Neuronal stem cell (in vitro differentiated cells): ENCODE data around the gene CFAP43.

ENCODE experiments used
- DNase-seq: peaks from one replicate; pipeline ENCODE4 v3.0.0-alpha.2; 2013; ENCODE audit warnings: low spot score
- H2AFZ ChIP-seq: one replicate; pipeline ENCODE4 v1.6.1; 2013; ENCODE audit warnings: mild to moderate bottlenecking, low read length, inconsistent platforms
- H2AK5ac ChIP-seq: 2 replicates; pipeline ENCODE4 v1.6.1; 2013; ENCODE audit warnings: low read depth, mild to moderate bottlenecking, inconsistent platforms, low read length, moderate library complexity, mixed read lengths
- H2BK120ac ChIP-seq: 2 replicates; pipeline ENCODE4 v1.6.1; 2013; ENCODE audit warnings: low read depth, mild to moderate bottlenecking, inconsistent platforms, low read length, moderate library complexity, mixed read lengths
- H2BK12ac ChIP-seq: one replicate; pipeline ENCODE4 v1.6.1; 2013; ENCODE audit warnings: low read length, inconsistent platforms
- H2BK15ac ChIP-seq: 2 replicates; pipeline ENCODE4 v1.6.1; 2013; ENCODE audit warnings: mild to moderate bottlenecking, low read length, inconsistent platforms, mixed read lengths
- H2BK5ac ChIP-seq: one replicate; pipeline ENCODE4 v1.6.1; 2013; ENCODE audit warnings: inconsistent platforms, mild to moderate bottlenecking, low read length, moderate library complexity
- H3K14ac ChIP-seq: one replicate; pipeline ENCODE4 v1.6.1; 2013; ENCODE audit warnings: low read length, inconsistent platforms
- H3K18ac ChIP-seq: 2 replicates; pipeline ENCODE4 v1.6.1; 2013; ENCODE audit warnings: low read length, inconsistent platforms
- H3K23ac ChIP-seq: 2 replicates; pipeline ENCODE4 v1.6.1; 2013; ENCODE audit warnings: low read depth, mild to moderate bottlenecking, mixed read lengths, low read length, inconsistent platforms; ENCODE audit not compliant: poor library complexity
- H3K27ac ChIP-seq: replicated peaks from 3 replicates; pipeline ENCODE4 v1.5.1; 2013; ENCODE audit warnings: low read length, inconsistent platforms
- H3K27me3 ChIP-seq, 3 experiments: 2 replicates each; pipeline ENCODE4 v1.6.1; 2013; ENCODE audit warnings: low read length in 3 of 3, mild to moderate bottlenecking in 2 of 3, inconsistent platforms in 1 of 3, low read depth in 1 of 3, mixed read lengths in 1 of 3, moderate library complexity in 1 of 3; ENCODE audit not compliant: control insufficient read depth in 3 of 3, insufficient read depth in 3 of 3
- H3K36me3 ChIP-seq, 2 donors: replicated peaks in 1 of 2; 2 replicates each; pipeline ENCODE4 v1.6.1; 2013; ENCODE audit warnings: low read length in 2 of 2; ENCODE audit not compliant: control insufficient read depth in 2 of 2, insufficient read depth in 2 of 2
- H3K4ac ChIP-seq: 2 replicates; pipeline ENCODE4 v1.6.1; 2013; ENCODE audit warnings: inconsistent platforms, mild to moderate bottlenecking, low read length, moderate library complexity
- H3K4me1 ChIP-seq, 2 donors: 1 replicate in 1 of 2; 2 replicates in 1 of 2; pipeline ENCODE4 v1.6.1; 2013; ENCODE audit warnings: low read length in 2 of 2, low read depth in 1 of 2; ENCODE audit not compliant: control insufficient read depth in 2 of 2, insufficient read depth in 1 of 2
- H3K4me2 ChIP-seq: one replicate; pipeline ENCODE4 v1.6.1; 2013; ENCODE audit warnings: mild to moderate bottlenecking, low read length, inconsistent platforms; ENCODE audit not compliant: insufficient read depth, poor library complexity, severe bottlenecking
- H3K4me3 ChIP-seq, 2 donors: 2 replicates each; pipeline ENCODE4 v1.5.1; 2013; ENCODE audit warnings: low read length in 2 of 2, mild to moderate bottlenecking in 2 of 2, inconsistent platforms in 1 of 2, moderate library complexity in 1 of 2
- H3K79me1 ChIP-seq: one replicate; pipeline ENCODE4 v1.6.1; 2013; ENCODE audit warnings: low read depth, mild to moderate bottlenecking, inconsistent platforms, low read length, moderate library complexity
- H3K9ac ChIP-seq: one replicate; pipeline ENCODE4 v1.6.1; 2013; ENCODE audit warnings: mild to moderate bottlenecking, low read depth, low read length, inconsistent platforms; ENCODE audit not compliant: poor library complexity
- H3K9me3 ChIP-seq, 2 donors: replicated peaks in 1 of 2; 2 replicates each; pipeline versions ENCODE3 to v1.6.1; 2013; ENCODE audit warnings: low read length in 2 of 2, mild to moderate bottlenecking in 2 of 2, inconsistent platforms in 1 of 2, low read depth in 1 of 2, mixed read lengths in 1 of 2, moderate library complexity in 1 of 2; ENCODE audit not compliant: control insufficient read depth in 2 of 2, insufficient read depth in 1 of 2
- H4K8ac ChIP-seq: one replicate; pipeline ENCODE4 v1.6.1; 2013; ENCODE audit warnings: low read depth, mild to moderate bottlenecking, inconsistent platforms, low read length, moderate library complexity
- H4K91ac ChIP-seq: one replicate; pipeline ENCODE4 v1.6.1; 2013; ENCODE audit warnings: low read length, low read depth, mild to moderate bottlenecking, inconsistent platforms; ENCODE audit not compliant: poor library complexity
- WGBS, 2 donors: extraction: QIAGEN DNeasy Blood & Tissue Kit; methylation state at CpG; one replicate each; pipeline ENCODE4 v1.1.7; 2013; ENCODE audit warnings: missing lambda C conversion rate in 2 of 2, mixed read lengths in 1 of 2; ENCODE audit not compliant: insufficient read length in 2 of 2, insufficient replicate concordance in 1 of 2; ENCODE audit errors: extremely low coverage in 2 of 2; 5-methylcytosine and 5-hydroxymethylcytosine counted together

The CFAP43 gene

DNA sequence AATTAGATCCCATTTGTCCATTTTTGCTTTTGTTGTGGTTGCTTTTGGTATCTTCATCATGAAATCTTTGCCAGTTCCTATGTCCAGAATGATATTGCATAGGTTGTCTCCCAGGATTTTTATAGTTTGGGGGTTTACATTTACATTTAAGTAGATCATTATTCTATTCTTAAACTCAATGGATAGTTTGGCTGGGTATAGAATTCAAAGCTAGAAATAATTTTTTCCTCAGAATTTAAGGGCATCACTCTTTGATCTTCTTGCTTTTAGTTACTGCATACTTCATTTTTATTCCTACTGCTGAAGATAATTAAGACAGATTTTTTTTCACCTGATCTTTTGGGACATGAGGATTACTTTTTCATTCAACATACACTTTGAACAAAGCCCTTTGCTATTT lies 80.4 kb downstream of the CFAP43 start:
- H3K4me3 ChIP-seq = no peak overlapping the region
- no peak overlapping the region for H4K8ac ChIP-seq

DNA sequence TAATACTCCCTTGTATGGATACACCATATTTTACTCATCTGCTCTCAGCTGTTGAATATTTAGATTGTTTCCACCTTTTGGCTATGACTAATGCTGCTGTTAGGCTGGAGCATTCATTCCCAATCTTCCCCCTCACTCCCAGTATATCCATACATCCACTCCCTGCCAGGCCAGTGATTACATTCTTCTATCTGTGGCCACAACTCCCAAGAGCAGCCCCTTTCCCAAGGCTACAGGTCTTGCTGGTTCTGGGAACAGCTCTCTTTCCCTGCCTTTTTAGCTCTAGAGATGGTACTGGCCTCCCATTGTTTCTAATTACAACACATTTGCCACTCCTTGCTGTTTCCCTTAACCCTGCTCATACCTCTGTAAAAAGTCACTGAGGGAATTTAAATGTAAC lies 82.0 kb downstream of the CFAP43 start:
- no peak overlapping the region for H3K9ac ChIP-seq
- no peak overlapping the region for H2AFZ ChIP-seq
- no peak for DNase-seq
- no peak overlapping the region for H2BK120ac ChIP-seq
- H3K9me3 ChIP-seq = peaks cover 2 to 3% of the 10 kb centered on the region in 2 donors
- no peak overlapping the region for H2AK5ac ChIP-seq
- no peak overlapping the region for H4K8ac ChIP-seq
- no peak overlapping the region for H3K4me2 ChIP-seq
- no peaks in the 10 kb centered on the region for H3K36me3 ChIP-seq
- H3K27me3 ChIP-seq = peaks cover 0 to 6% (median 0%) of the 10 kb centered on the region in 3 experiments
- no peak overlapping the region for H3K4ac ChIP-seq
- H3K4me3 ChIP-seq = no peak overlapping the region
- no peak overlapping the region for H4K91ac ChIP-seq
- no peak overlapping the region for H3K14ac ChIP-seq
- H3K18ac ChIP-seq = no peak overlapping the region
- H3K79me1 ChIP-seq = no peaks in the 10 kb centered on the region
- no peak overlapping the region for H3K27ac ChIP-seq
- no peaks in the 10 kb centered on the region for H3K4me1 ChIP-seq
- H2BK12ac ChIP-seq = no peak overlapping the region
- no peak overlapping the region for H3K23ac ChIP-seq
- no peak overlapping the region for H2BK5ac ChIP-seq
- no peak overlapping the region for H2BK15ac ChIP-seq

More for the DNA sequence above, 80.4 kb downstream of the CFAP43 start:
- no peak overlapping the region for H3K9ac ChIP-seq
- H3K18ac ChIP-seq = no peak overlapping the region
- H2BK15ac ChIP-seq = no peak overlapping the region
- no peak overlapping the region for H3K27ac ChIP-seq
- H3K23ac ChIP-seq = no peak overlapping the region
- H3K27me3 ChIP-seq = peaks cover 0 to 18% (median 0%) of the 10 kb centered on the region in 3 experiments
- no peak overlapping the region for H2AK5ac ChIP-seq
- no peaks in the 10 kb centered on the region for H3K79me1 ChIP-seq
- H2BK120ac ChIP-seq = no peak overlapping the region
- no peak for DNase-seq
- no peak overlapping the region for H3K4ac ChIP-seq
- no peak overlapping the region for H3K4me2 ChIP-seq
- no peaks in the 10 kb centered on the region for H3K4me1 ChIP-seq
- H4K91ac ChIP-seq = no peak overlapping the region
- H2AFZ ChIP-seq = no peak overlapping the region
- H2BK12ac ChIP-seq = no peak overlapping the region
- no peaks in the 10 kb centered on the region for H3K36me3 ChIP-seq
- peaks cover 2 to 3% of the 10 kb centered on the region in 2 donors for H3K9me3 ChIP-seq
- no peak overlapping the region for H2BK5ac ChIP-seq
- no peak overlapping the region for H3K14ac ChIP-seq

DNA sequence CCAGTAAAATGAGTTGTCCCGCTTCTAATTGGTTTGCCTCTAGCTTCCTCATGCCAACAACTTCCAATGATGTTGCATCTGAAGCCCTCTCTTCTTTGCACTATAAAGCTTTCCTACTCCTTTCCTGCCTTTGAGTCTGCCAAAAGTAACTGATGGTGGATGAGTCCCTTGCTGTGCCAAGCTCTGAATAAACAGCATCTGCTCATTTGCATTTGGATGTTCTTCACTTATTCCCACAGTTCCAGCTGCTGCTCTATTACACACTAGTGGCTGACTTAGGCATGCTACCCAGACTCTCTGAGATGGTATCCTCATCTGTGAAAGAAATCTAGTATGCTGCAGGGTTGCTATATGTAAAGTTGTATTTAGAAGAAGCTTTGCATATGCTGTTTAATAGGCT lies 85.3 kb downstream of the CFAP43 start:
- Histone ChIP-seq H2AFZ (no peak overlapping the region), H3K23ac (no peak overlapping the region), H4K8ac (no peak overlapping the region), H3K36me3 (no peaks in the 10 kb centered on the region), H3K14ac (no peak overlapping the region), H3K4me2 (no peak overlapping the region), H3K4ac (no peak overlapping the region), H3K18ac (no peak overlapping the region), H2BK12ac (no peak overlapping the region), H3K79me1 (no peaks in the 10 kb centered on the region), H3K27ac (no peak overlapping the region), H3K4me1 (peaks cover 0 to 3% of the 10 kb centered on the region in 2 donors), H3K9me3 (no peaks in the 10 kb centered on the region), H3K9ac (no peak overlapping the region), H4K91ac (no peak overlapping the region), H3K4me3 (no peak overlapping the region), H2AK5ac (no peak overlapping the region), H2BK15ac (no peak overlapping the region), H2BK120ac (no peak overlapping the region), H2BK5ac (no peak overlapping the region), H3K27me3 (no peaks in the 10 kb centered on the region)
- no CpG with 5 or more reads among the region's 1 CpG for WGBS, 2 donors
- DNase-seq = no peak

DNA sequence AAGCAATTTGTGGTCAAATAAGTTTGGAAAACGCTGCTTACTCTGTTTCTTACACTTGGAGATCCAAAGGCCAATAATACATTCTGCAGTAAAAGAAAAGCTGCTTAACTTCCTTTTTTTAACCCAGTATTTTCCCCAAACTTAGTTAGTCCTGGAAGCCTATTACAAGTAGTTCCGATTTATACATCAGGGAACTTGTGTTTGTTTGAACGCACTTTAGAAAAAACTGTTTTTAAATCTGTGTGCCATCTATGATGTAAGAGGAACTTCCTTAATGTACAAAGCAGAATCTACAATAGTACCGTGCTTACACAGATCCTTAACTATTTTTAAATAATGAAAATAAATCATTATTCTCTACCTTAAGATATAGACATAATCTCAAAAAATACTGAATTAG lies 87.2 kb downstream of the CFAP43 start:
- H3K9ac ChIP-seq = no peak overlapping the region
- no CpG with 5 or more reads among the region's 4 CpGs for WGBS, 2 donors

More for the DNA sequence above, 87.2 kb downstream of the CFAP43 start:
- no peak overlapping the region for H3K18ac ChIP-seq
- no peak overlapping the region for H3K4me3 ChIP-seq
- peaks cover 0 to 3% of the 10 kb centered on the region in 2 donors for H3K4me1 ChIP-seq
- H4K8ac ChIP-seq = no peak overlapping the region
- H4K91ac ChIP-seq = no peak overlapping the region
- DNase-seq = no peak
- no peaks in the 10 kb centered on the region for H3K79me1 ChIP-seq
- no peak overlapping the region for H2BK15ac ChIP-seq
- H2BK120ac ChIP-seq = no peak overlapping the region
- no peaks in the 10 kb centered on the region for H3K27me3 ChIP-seq
- H3K36me3 ChIP-seq = no peaks in the 10 kb centered on the region
- H2BK12ac ChIP-seq = no peak overlapping the region
- H3K27ac ChIP-seq = no peak overlapping the region
- no peak overlapping the region for H3K14ac ChIP-seq
- H2AFZ ChIP-seq = no peak overlapping the region
- H2BK5ac ChIP-seq = no peak overlapping the region
- no peaks in the 10 kb centered on the region for H3K9me3 ChIP-seq
- no peak overlapping the region for H3K4me2 ChIP-seq
- no peak overlapping the region for H3K4ac ChIP-seq
- no peak overlapping the region for H3K23ac ChIP-seq
- no peak overlapping the region for H2AK5ac ChIP-seq
